Liver (tissue), 3 donors: ENCODE results near the gene UQCRH.

Experiments
- EGR1 ChIP-seq, 2 donors: IDR thresholded peaks; 2 replicates each; pipeline ENCODE4 v1.6.1; 2016 to 2018; ENCODE audit warnings: antibody characterized with exemption in 2 of 2, low read depth in 2 of 2
- GABPA ChIP-seq, 2 donors: IDR thresholded peaks in 1 of 2; conservative IDR thresholded peaks in 1 of 2; 2 replicates each; pipeline ENCODE4 v1.6.1; 2016; ENCODE audit warnings: antibody characterized with exemption in 2 of 2, mild to moderate bottlenecking in 1 of 2, moderate library complexity in 1 of 2
- JUND ChIP-seq, 2 donors: IDR thresholded peaks; 2 replicates each; pipeline ENCODE4 v1.6.1; 2016; ENCODE audit warnings: antibody characterized with exemption in 2 of 2
- NR2F2 ChIP-seq: IDR thresholded peaks from 2 replicates; pipeline ENCODE4 v1.6.1; 2016; ENCODE audit warnings: antibody characterized with exemption
- RXRA ChIP-seq, 2 donors: IDR thresholded peaks; 2 replicates each; pipeline ENCODE4 v1.6.1; 2017 to 2018; ENCODE audit warnings: antibody characterized with exemption in 2 of 2, mild to moderate bottlenecking in 1 of 2
- TAF1 ChIP-seq: conservative IDR thresholded peaks from 2 replicates; pipeline ENCODE4 v1.6.1; 2016; ENCODE audit warnings: antibody characterized with exemption, mild to moderate bottlenecking
- YY1 ChIP-seq: IDR thresholded peaks from 2 replicates; pipeline ENCODE4 v1.6.1; 2016; ENCODE audit warnings: antibody characterized with exemption, mild to moderate bottlenecking
- TF ChIP-seq, protein P1 (sequence below): fragments of 150-350 bp; IDR thresholded peaks from 2 replicates; pipeline ENCODE4 v1.5.1; 2017; ENCODE audit warnings: improper control_type of control experiment, low read depth, low read length; ENCODE audit not compliant: missing input control
- TF ChIP-seq, protein P2 (sequence below): IDR thresholded peaks from 2 replicates; pipeline ENCODE4 v1.6.1; 2016; ENCODE audit warnings: antibody characterized with exemption
- donor health status: healthy.
- donor health status: healthy.

GRCh38 chr1:46254668-46255067 is 48.8 kb upstream of the UQCRH start:
- TF ChIP-seq YY1 = no peak
- TF ChIP-seq, protein P1, sequence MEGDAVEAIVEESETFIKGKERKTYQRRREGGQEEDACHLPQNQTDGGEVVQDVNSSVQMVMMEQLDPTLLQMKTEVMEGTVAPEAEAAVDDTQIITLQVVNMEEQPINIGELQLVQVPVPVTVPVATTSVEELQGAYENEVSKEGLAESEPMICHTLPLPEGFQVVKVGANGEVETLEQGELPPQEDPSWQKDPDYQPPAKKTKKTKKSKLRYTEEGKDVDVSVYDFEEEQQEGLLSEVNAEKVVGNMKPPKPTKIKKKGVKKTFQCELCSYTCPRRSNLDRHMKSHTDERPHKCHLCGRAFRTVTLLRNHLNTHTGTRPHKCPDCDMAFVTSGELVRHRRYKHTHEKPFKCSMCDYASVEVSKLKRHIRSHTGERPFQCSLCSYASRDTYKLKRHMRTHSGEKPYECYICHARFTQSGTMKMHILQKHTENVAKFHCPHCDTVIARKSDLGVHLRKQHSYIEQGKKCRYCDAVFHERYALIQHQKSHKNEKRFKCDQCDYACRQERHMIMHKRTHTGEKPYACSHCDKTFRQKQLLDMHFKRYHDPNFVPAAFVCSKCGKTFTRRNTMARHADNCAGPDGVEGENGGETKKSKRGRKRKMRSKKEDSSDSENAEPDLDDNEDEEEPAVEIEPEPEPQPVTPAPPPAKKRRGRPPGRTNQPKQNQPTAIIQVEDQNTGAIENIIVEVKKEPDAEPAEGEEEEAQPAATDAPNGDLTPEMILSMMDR = no peak
- TF ChIP-seq, protein P2, sequence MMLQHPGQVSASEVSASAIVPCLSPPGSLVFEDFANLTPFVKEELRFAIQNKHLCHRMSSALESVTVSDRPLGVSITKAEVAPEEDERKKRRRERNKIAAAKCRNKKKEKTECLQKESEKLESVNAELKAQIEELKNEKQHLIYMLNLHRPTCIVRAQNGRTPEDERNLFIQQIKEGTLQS = no peak
- no peak for TF ChIP-seq TAF1
- TF ChIP-seq GABPA (IDR thresholded peaks at IDR 0.05 in 1 of 2, conservative IDR thresholded peaks at IDR 0.05 in 1 of 2) = no peak
- TF ChIP-seq EGR1 (IDR thresholded peaks at IDR 0.05; ENCODE audit: low read depth in 2 of 2) = no peak
- no peak for TF ChIP-seq NR2F2
- TF ChIP-seq JUND (IDR thresholded peaks at IDR 0.05) = no peak
- TF ChIP-seq RXRA (IDR thresholded peaks at IDR 0.05) = no peak
